GM18498 (cell line): ENCODE results near the gene TNFSF13.
A peak's percentile ranks its signal among the peaks of the same experiment; 100 is the strongest.

Experiments
- ATAC-seq: cut with Tn5 transposase; IDR thresholded peaks from one replicate; pipeline ENCODE4 v1.9.1; 2021; ENCODE audit warnings: mild to moderate bottlenecking, moderate library complexity; ENCODE audit not compliant: unreplicated experiment

The TNFSF13 gene

DNA sequence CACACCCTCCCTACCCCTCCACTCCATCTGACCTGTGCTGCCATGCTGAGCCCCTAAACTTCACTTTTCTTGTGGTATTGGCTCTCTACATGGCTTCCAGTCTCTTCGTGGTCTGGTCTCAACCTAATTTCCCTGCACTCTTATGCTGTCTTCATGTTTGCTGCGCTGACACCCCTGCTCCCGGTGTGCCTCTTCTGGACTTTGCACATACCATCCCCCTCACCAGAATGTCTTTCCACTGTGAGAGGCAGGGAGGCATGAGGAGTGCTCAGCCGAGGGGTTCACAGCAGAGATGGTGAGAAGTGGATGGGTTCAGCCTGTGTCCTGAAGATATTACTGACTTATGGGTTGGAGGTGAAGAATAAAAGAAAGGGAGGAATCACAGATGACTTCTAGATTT is 7.2 kb upstream of the TNFSF13 start:
- no peak for ATAC-seq

GRCh38 chr17:7552621-7553051 is 5.9 kb upstream of the TNFSF13 start:
- ATAC-seq = peak; percentile 75

- no peak for ATAC-seq
Observed at GRCh38 chr17:7553356-7553755, 5.2 kb upstream of the TNFSF13 start.

DNA sequence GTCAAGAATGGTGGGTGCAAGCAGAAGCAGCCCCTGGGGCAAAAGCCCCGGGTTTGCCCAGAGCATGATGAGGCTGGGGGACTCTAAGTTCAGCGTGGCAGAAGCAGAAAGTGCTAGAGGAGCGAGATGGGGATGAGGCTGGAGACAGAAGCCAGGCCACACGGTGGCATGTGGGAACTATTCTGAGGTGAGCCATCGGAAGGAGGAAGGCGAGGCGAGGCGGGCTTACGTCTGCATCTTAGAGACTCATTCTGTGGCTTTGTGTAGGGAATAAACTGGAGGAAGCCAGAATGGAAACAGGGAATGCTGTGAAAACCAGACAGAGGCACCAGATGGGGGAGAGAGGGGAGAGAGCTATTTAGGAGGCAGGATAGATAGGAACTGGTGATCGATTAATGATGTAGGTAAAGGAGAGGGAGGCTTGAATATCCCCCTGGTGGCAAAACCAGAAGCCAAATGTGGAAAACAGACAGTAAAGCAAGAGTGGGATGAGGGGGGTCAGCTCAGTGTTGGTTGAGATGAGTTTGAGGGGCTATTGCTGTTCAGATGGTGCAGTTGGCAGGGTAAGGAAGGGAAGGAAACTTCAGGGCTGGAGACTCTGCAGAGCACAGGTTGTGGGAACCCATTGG is 3.1 kb upstream of the TNFSF13 start:
- no peak for ATAC-seq

GRCh38 chr17:7556627-7557026 is 1.9 kb upstream of the TNFSF13 start:
- no peak for ATAC-seq

- ATAC-seq = no peak
Observed at GRCh38 chr17:7557147-7557764, 1.3 kb upstream of the TNFSF13 start.

GRCh38 chr17:7557775-7558543 is 591 bp upstream of the TNFSF13 start:
- no peak for ATAC-seq

DNA sequence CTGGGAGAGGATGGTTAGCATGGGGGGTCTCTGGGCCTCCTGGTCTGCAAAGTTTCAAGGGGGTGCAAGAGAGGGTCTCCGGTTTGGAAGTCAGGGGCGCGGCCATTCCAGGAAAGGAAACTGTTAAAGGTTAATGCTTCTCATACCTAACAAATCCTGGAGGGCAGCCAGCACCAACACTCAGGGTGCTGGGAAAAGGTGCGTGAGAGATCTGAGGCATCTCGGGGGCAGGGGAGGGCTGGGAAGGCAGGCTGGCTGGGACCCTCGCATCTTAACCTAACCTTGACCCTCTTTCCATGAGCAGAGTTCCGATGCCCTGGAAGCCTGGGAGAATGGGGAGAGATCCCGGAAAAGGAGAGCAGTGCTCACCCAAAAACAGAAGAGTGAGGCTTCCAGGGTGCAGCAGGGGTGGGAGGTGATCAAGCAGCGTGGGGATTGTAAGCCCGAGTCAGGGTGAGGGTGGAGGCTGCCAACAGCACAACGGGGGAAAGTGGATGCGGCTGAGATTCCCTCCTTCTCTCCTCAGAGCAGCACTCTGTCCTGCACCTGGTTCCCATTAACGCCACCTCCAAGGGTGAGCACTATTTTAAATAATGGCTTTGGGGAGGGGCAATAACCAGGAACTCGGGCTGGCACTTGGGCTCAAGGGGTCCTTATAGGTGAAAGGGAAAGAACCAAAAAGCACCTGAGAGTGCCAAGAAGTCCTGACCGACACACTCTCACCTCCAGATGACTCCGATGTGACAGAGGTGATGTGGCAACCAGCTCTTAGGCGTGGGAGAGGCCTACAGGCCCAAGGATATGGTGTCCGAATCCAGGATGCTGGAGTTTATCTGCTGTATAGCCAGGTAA is 996 bp downstream of the TNFSF13 start:
- no peak for ATAC-seq

DNA sequence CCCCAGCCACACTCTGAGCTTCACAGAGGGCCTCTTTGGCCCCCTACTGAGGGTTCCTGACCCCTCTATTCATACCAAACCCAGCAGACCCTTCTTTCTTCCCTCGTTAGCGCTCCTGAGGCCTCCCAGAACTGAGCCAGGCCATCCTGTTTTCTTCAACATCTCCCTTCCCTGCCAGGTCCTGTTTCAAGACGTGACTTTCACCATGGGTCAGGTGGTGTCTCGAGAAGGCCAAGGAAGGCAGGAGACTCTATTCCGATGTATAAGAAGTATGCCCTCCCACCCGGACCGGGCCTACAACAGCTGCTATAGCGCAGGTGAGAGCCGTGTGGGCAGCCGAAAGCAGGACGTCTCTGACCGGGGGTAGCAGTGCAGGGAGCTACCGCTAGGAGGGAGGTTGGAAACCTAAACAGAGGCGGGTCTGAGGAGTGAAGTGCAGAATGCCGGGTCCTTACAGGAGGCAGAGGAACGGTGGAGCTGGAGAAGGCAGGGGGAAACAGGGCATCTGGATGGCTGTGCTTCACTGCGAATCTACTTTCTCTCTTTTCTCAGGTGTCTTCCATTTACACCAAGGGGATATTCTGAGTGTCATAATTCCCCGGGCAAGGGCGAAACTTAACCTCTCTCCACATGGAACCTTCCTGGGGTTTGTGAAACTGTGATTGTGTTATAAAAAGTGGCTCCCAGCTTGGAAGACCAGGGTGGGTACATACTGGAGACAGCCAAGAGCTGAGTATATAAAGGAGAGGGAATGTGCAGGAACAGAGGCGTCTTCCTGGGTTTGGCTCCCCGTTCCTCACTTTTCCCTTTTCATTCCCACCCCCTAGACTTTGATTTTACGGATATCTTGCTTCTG is 1.9 kb downstream of the TNFSF13 start:
- no peak for ATAC-seq

GRCh38 chr17:7561028-7561575 is 2.6 kb downstream of the TNFSF13 start:
- peak; percentile 63 for ATAC-seq

GRCh38 chr17:7561589-7562207 is 3.1 kb downstream of the TNFSF13 start, which contains the start of gene SENP3:
TSS of gene SENP3 (plus strand) at chr17:7561919. CDS start at chr17:7563077, 1,158 bp downstream.
- peak; percentile 76 for ATAC-seq

DNA sequence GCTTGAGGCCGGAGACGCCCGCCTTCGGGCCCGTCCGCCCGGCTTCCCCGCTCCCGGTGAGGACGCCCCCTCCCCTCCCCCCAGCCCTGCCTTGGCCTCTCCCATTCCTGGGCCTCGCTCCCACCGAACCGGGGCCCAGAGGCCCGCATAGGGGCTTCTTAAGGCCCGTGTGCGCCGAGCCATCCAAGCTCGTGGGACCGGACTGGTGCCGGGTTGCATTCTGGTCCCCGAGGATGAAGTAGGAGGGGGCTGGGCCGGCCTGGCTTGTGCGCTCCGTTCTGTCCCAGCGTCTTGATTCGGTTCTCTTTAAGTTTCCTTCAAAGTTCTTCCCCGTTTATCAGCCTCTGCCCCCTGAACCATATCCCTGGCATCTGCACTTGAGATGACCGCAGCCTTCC is 3.7 kb downstream of the TNFSF13 start:
- no peak for ATAC-seq

DNA sequence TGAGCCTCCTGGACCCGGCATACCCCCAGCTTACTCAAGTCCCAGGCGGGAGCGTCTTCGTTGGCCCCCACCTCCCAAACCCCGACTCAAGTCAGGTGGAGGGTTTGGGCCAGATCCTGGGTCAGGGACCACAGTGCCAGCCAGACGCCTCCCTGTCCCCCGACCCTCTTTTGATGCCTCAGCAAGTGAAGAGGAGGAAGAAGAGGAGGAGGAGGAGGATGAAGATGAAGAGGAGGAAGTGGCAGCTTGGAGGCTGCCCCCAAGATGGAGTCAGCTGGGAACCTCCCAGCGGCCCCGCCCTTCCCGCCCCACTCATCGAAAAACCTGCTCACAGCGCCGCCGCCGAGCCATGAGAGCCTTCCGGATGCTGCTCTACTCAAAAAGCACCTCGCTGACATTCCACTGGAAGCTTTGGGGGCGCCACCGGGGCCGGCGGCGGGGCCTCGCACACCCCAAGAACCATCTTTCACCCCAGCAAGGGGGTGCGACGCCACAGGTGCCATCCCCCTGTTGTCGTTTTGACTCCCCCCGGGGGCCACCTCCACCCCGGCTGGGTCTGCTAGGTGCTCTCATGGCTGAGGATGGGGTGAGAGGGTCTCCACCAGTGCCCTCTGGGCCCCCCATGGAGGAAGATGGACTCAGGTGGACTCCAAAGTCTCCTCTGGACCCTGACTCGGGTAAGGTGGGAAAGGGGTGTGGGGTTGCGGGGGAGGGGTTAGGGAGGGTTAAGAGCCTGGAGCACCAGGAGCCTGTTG is 4.7 kb downstream of the TNFSF13 start:
- ATAC-seq = no peak

- no peak for ATAC-seq
Observed at GRCh38 chr17:7569571-7569970, 11.0 kb downstream of the TNFSF13 start.

- no peak for ATAC-seq
Observed at GRCh38 chr17:7570351-7570750, 11.8 kb downstream of the TNFSF13 start.

DNA sequence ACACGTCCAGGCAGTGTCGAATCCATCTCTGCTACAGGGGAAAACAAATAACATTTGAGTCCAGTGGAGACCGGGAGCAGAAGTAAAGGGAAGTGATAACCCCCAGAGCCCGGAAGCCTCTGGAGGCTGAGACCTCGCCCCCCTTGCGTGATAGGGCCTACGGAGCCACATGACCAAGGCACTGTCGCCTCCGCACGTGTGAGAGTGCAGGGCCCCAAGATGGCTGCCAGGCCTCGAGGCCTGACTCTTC is 13.7 kb downstream of the TNFSF13 start:
- no peak for ATAC-seq

DNA sequence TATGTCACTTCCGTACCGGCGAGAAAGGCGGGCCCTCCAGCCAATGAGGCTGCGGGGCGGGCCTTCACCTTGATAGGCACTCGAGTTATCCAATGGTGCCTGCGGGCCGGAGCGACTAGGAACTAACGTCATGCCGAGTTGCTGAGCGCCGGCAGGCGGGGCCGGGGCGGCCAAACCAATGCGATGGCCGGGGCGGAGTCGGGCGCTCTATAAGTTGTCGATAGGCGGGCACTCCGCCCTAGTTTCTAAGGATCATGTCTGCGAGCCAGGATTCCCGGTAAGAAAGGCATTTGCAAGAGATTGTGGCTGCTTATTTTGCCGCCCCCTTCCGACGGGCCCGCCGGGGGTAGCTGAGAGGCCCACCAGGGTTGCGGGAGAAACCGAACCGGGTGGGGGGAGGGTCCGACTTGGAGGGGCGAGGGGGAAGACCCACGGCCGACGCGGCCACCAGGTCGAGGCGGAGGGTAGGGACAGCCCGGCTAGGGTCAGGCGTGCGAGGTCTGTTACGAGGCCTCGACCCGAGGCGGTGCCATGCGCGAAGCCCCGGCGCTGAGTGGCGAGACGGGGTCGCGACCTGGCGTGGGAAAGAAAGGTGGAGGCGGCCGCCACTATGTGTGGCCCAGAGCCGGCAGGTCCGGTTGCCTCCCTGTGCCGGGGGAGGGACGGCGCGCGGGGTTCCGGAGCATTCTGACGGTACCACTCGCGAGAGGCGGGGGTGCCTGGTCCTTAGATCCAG is 14.2 kb downstream of the TNFSF13 start:
- ATAC-seq = peak; percentile 88

DNA sequence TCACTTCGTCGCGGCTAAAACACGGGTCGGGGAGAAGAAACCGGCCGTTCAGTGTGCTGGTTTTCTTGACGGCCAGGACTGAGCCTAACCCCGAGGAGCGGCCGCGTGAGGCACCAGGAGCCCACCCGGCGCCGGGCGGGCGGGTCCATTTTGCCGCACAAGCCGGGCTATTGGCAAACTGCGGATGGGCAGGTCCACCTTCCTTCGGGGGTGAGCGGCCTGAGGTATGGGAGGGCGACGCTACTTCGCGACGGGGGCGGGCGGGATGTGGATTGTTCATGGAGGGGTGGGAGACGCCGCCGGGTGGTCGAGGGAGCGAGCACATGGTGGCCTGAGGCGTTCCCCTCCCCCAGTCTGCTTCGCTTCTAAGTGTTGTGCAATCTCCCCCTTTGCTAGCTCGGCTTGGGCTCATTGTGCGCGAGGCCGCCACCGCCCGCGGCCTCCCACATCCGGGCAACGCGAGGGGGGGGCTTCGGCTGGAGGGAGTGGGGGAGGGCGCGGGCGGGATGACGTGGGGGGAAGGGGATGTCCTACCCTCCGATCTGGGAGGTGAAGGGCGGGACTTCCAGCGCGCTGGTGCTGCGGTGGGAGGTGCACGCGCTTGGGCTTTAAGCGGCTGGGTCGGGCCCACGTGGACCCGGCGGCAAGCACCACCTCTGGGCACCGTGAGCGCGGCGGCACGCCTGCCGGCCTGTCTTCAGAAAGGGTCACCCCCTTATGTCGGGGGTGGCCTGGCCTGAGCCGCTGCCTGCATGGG is 15.0 kb downstream of the TNFSF13 start:
- peak; percentile 23 for ATAC-seq
